ENCODE results near the gene HCFC1R1. TPM values are rescaled to one million over a fixed set of nuclear protein-coding genes. Genes with fewer than 3 reads are reported as not detected.

Gene HCFC1R1
- total RNA-seq, 1 experiment from 2014 or later: 46.6 TPM

GRCh38 chr16:3045758-3046640, 22.3 kb upstream of the HCFC1R1 start, which contains the start of gene MMP25:
TSS of gene MMP25 (plus strand) at chr16:3046561. CDS start at chr16:3046918, 357 bp downstream.
- intact Hi-C loops (cut with micrococcal nuclease; ENCODE audit: unreplicated experiment): no loop called here
- peak; percentile 27 for TF ChIP-seq EZH2 (IDR thresholded peaks at IDR 0.05; ENCODE audit: borderline replicate concordance, low read depth, low read length, poor library complexity, severe bottlenecking)
- no peak for TF ChIP-seq CTCF (conservative IDR thresholded peaks at IDR 0.05; ENCODE audit: low read depth, low read length)
- H3K27ac ChIP-seq (ENCODE audit: low read depth, low read length, poor library complexity, severe bottlenecking): no peak within 1 kb of the TSS
- ChIA-PET CTCF (interaction anchor here (0.6 to 1.4 kb wide), 3 partner anchors 15 to 84 kb away, joined by 3 to 5 read pairs (median 4); no protein-coding TSS in a partner anchor), POLR2A (ENCODE audit: low non-redundant PET) (interaction anchor here (0.6 kb wide), 1 partner anchor 185 kb away, joined by 5 read pairs; no protein-coding TSS in a partner anchor)
- no peaks in the 10 kb centered on the region for H3K4me1 ChIP-seq (ENCODE audit: insufficient read depth, low read length, poor library complexity, severe bottlenecking)
- no TSS peak for BruUV-seq (replicated peaks)
- H3K27me3 ChIP-seq (replicated peaks; ENCODE audit: insufficient read depth, low read depth, low read length, poor library complexity): peaks cover 20% of the 10 kb centered on the region
- peak within 1 kb of the TSS; percentile 51 for H3K4me3 ChIP-seq (ENCODE audit: low read depth, low read length, poor library complexity, severe bottlenecking)
- no peaks in the 10 kb centered on the region for H3K9me3 ChIP-seq (ENCODE audit: low read depth, low read length, poor library complexity, severe bottlenecking)
- no peak for DNase-seq (ENCODE audit: low spot score)
- H3K36me3 ChIP-seq (ENCODE audit: insufficient read depth, low read length, poor library complexity, severe bottlenecking): no peaks in the 10 kb centered on the region

- H3K27me3 ChIP-seq (replicated peaks; ENCODE audit: insufficient read depth, low read depth, low read length, poor library complexity): peaks cover 20% of the 10 kb centered on the region
- ChIA-PET CTCF (no interaction called here), POLR2A (ENCODE audit: low non-redundant PET) (no interaction called here)
- BruUV-seq (replicated peaks): no TSS peak
- H3K4me3 ChIP-seq (ENCODE audit: low read depth, low read length, poor library complexity, severe bottlenecking): no peak overlapping the region
- H3K36me3 ChIP-seq (ENCODE audit: insufficient read depth, low read length, poor library complexity, severe bottlenecking): no peaks in the 10 kb centered on the region
- no peak for DNase-seq (ENCODE audit: low spot score)
- H3K4me1 ChIP-seq (ENCODE audit: insufficient read depth, low read length, poor library complexity, severe bottlenecking): no peaks in the 10 kb centered on the region
- intact Hi-C loops (cut with micrococcal nuclease; ENCODE audit: unreplicated experiment): no loop called here
- H3K9me3 ChIP-seq (ENCODE audit: low read depth, low read length, poor library complexity, severe bottlenecking): no peaks in the 10 kb centered on the region
- no peak overlapping the region for H3K27ac ChIP-seq (ENCODE audit: low read depth, low read length, poor library complexity, severe bottlenecking)
- TF ChIP-seq EZH2 (IDR thresholded peaks at IDR 0.05; ENCODE audit: borderline replicate concordance, low read depth, low read length, poor library complexity, severe bottlenecking) (no peak), CTCF (conservative IDR thresholded peaks at IDR 0.05; ENCODE audit: low read depth, low read length) (no peak)
Measured at GRCh38 chr16:3044708-3045107, 21.0 kb upstream of the HCFC1R1 start.

- no peak overlapping the region for H3K27ac ChIP-seq (ENCODE audit: low read depth, low read length, poor library complexity, severe bottlenecking)
- H3K4me3 ChIP-seq (ENCODE audit: low read depth, low read length, poor library complexity, severe bottlenecking): no peak overlapping the region
- CTCF ChIA-PET: interaction anchor here (2.4 kb wide), 1 partner anchor 11 kb away, joined by 15 read pairs; no protein-coding TSS in a partner anchor
- no peaks in the 10 kb centered on the region for H3K4me1 ChIP-seq (ENCODE audit: insufficient read depth, low read length, poor library complexity, severe bottlenecking)
- no peak for TF ChIP-seq EZH2 (IDR thresholded peaks at IDR 0.05; ENCODE audit: borderline replicate concordance, low read depth, low read length, poor library complexity, severe bottlenecking)
- no peak for TF ChIP-seq CTCF (conservative IDR thresholded peaks at IDR 0.05; ENCODE audit: low read depth, low read length)
- DNase-seq (ENCODE audit: low spot score): no peak
- peaks cover 35% of the 10 kb centered on the region for H3K27me3 ChIP-seq (replicated peaks; ENCODE audit: insufficient read depth, low read depth, low read length, poor library complexity)
- POLR2A ChIA-PET (ENCODE audit: low non-redundant PET): no interaction called here
- intact Hi-C loops (cut with micrococcal nuclease; ENCODE audit: unreplicated experiment): no loop called here
- H3K9me3 ChIP-seq (ENCODE audit: low read depth, low read length, poor library complexity, severe bottlenecking): no peaks in the 10 kb centered on the region
- no peaks in the 10 kb centered on the region for H3K36me3 ChIP-seq (ENCODE audit: insufficient read depth, low read length, poor library complexity, severe bottlenecking)
- no TSS peak for BruUV-seq (replicated peaks)
Measured at GRCh38 chr16:3042376-3042775, 18.6 kb upstream of the HCFC1R1 start.

Measured in A673 (cell line).